ENCODE results near the gene ATXN1. TPM values are rescaled to one million over a fixed set of nuclear protein-coding genes. Genes with fewer than 3 reads are reported as not detected.

ATXN1 gene
- total and polyA plus RNA-seq, 2 experiments from 2014 or later: 4.8 to 9.1 TPM

DNA sequence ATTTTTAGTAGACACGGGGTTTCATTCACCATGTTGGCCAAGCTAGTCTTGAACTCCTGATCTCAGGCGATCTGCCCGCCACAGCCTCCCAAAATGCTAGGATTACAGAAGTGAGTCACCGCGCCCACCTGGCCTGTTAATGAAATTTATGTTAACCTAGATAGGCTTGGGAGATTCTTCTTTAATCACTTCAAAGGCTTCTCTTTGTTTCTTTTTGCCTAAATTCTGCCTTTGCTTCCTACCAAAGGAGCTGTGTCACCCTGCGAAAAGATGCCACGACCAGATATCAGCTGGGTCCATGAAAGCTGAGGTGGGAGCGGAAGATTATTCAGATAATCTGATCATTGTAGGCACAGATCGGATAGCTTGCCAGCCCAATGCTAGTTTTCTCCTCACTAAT is 447.5 kb downstream of the ATXN1 start:
- TF ChIP-seq, protein P1, sequence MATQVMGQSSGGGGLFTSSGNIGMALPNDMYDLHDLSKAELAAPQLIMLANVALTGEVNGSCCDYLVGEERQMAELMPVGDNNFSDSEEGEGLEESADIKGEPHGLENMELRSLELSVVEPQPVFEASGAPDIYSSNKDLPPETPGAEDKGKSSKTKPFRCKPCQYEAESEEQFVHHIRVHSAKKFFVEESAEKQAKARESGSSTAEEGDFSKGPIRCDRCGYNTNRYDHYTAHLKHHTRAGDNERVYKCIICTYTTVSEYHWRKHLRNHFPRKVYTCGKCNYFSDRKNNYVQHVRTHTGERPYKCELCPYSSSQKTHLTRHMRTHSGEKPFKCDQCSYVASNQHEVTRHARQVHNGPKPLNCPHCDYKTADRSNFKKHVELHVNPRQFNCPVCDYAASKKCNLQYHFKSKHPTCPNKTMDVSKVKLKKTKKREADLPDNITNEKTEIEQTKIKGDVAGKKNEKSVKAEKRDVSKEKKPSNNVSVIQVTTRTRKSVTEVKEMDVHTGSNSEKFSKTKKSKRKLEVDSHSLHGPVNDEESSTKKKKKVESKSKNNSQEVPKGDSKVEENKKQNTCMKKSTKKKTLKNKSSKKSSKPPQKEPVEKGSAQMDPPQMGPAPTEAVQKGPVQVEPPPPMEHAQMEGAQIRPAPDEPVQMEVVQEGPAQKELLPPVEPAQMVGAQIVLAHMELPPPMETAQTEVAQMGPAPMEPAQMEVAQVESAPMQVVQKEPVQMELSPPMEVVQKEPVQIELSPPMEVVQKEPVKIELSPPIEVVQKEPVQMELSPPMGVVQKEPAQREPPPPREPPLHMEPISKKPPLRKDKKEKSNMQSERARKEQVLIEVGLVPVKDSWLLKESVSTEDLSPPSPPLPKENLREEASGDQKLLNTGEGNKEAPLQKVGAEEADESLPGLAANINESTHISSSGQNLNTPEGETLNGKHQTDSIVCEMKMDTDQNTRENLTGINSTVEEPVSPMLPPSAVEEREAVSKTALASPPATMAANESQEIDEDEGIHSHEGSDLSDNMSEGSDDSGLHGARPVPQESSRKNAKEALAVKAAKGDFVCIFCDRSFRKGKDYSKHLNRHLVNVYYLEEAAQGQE (IDR thresholded peaks at IDR 0.05; ENCODE audit: unreplicated experiment): no peak
- TF ChIP-seq, protein P2, sequence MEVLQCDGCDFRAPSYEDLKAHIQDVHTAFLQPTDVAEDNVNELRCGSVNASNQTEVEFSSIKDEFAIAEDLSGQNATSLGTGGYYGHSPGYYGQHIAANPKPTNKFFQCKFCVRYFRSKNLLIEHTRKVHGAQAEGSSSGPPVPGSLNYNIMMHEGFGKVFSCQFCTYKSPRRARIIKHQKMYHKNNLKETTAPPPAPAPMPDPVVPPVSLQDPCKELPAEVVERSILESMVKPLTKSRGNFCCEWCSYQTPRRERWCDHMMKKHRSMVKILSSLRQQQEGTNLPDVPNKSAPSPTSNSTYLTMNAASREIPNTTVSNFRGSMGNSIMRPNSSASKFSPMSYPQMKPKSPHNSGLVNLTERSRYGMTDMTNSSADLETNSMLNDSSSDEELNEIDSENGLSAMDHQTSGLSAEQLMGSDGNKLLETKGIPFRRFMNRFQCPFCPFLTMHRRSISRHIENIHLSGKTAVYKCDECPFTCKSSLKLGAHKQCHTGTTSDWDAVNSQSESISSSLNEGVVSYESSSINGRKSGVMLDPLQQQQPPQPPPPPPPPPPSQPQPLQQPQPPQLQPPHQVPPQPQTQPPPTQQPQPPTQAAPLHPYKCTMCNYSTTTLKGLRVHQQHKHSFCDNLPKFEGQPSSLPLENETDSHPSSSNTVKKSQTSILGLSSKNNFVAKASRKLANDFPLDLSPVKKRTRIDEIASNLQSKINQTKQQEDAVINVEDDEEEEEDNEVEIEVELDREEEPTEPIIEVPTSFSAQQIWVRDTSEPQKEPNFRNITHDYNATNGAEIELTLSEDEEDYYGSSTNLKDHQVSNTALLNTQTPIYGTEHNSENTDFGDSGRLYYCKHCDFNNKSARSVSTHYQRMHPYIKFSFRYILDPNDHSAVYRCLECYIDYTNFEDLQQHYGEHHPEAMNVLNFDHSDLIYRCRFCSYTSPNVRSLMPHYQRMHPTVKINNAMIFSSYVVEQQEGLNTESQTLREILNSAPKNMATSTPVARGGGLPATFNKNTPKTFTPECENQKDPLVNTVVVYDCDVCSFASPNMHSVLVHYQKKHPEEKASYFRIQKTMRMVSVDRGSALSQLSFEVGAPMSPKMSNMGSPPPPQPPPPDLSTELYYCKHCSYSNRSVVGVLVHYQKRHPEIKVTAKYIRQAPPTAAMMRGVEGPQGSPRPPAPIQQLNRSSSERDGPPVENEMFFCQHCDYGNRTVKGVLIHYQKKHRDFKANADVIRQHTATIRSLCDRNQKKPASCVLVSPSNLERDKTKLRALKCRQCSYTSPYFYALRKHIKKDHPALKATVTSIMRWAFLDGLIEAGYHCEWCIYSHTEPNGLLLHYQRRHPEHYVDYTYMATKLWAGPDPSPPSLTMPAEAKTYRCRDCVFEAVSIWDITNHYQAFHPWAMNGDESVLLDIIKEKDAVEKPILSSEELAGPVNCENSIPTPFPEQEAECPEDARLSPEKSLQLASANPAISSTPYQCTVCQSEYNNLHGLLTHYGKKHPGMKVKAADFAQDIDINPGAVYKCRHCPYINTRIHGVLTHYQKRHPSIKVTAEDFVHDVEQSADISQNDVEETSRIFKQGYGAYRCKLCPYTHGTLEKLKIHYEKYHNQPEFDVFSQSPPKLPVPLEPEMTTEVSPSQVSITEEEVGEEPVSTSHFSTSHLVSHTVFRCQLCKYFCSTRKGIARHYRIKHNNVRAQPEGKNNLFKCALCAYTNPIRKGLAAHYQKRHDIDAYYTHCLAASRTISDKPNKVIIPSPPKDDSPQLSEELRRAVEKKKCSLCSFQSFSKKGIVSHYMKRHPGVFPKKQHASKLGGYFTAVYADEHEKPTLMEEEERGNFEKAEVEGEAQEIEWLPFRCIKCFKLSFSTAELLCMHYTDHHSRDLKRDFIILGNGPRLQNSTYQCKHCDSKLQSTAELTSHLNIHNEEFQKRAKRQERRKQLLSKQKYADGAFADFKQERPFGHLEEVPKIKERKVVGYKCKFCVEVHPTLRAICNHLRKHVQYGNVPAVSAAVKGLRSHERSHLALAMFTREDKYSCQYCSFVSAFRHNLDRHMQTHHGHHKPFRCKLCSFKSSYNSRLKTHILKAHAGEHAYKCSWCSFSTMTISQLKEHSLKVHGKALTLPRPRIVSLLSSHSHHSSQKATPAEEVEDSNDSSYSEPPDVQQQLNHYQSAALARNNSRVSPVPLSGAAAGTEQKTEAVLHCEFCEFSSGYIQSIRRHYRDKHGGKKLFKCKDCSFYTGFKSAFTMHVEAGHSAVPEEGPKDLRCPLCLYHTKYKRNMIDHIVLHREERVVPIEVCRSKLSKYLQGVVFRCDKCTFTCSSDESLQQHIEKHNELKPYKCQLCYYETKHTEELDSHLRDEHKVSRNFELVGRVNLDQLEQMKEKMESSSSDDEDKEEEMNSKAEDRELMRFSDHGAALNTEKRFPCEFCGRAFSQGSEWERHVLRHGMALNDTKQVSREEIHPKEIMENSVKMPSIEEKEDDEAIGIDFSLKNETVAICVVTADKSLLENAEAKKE (CRISPR knock-in tag; IDR thresholded peaks at IDR 0.05): no peak
- TF ChIP-seq NANOG (IDR thresholded peaks at IDR 0.05; ENCODE audit: borderline replicate concordance) (no peak), ZNF331 (CRISPR knock-in tag; IDR thresholded peaks at IDR 0.05; ENCODE audit: low read depth) (no peak), EZH2phosphoT487 (IDR thresholded peaks at IDR 0.05; ENCODE audit: unreplicated experiment) (no peak), ZNF114 (CRISPR knock-in tag; IDR thresholded peaks at IDR 0.05) (no peak)
- TF ChIP-seq, protein P3, sequence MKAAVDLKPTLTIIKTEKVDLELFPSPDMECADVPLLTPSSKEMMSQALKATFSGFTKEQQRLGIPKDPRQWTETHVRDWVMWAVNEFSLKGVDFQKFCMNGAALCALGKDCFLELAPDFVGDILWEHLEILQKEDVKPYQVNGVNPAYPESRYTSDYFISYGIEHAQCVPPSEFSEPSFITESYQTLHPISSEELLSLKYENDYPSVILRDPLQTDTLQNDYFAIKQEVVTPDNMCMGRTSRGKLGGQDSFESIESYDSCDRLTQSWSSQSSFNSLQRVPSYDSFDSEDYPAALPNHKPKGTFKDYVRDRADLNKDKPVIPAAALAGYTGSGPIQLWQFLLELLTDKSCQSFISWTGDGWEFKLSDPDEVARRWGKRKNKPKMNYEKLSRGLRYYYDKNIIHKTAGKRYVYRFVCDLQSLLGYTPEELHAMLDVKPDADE (IDR thresholded peaks at IDR 0.05): no peak
- TF ChIP-seq, protein P4, sequence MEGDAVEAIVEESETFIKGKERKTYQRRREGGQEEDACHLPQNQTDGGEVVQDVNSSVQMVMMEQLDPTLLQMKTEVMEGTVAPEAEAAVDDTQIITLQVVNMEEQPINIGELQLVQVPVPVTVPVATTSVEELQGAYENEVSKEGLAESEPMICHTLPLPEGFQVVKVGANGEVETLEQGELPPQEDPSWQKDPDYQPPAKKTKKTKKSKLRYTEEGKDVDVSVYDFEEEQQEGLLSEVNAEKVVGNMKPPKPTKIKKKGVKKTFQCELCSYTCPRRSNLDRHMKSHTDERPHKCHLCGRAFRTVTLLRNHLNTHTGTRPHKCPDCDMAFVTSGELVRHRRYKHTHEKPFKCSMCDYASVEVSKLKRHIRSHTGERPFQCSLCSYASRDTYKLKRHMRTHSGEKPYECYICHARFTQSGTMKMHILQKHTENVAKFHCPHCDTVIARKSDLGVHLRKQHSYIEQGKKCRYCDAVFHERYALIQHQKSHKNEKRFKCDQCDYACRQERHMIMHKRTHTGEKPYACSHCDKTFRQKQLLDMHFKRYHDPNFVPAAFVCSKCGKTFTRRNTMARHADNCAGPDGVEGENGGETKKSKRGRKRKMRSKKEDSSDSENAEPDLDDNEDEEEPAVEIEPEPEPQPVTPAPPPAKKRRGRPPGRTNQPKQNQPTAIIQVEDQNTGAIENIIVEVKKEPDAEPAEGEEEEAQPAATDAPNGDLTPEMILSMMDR (conservative IDR thresholded peaks at IDR 0.05; ENCODE audit: low read depth in 2 of 2): no peak
- no peak overlapping the region for H3K4me3 ChIP-seq
- H3K27ac ChIP-seq (ENCODE audit: low read depth): no peak overlapping the region
- H3K36me3 ChIP-seq (ENCODE audit: insufficient read depth): no peaks in the 10 kb centered on the region
- no peaks in the 10 kb centered on the region for H3K9me2 ChIP-seq (ENCODE audit: insufficient read depth)
- Mint-ChIP-seq H3K4me1 (peaks cover 3% of the 10 kb centered on the region; the same call in 1 of the 3 replicates), H3K9me3 (no peaks in the 10 kb centered on the region), H3K27ac (no peak overlapping the region), H3K27me3 (ENCODE audit: insufficient read depth, low read depth, poor library complexity) (no peaks in the 10 kb centered on the region), H3K36me3 (ENCODE audit: low read depth) (no peaks in the 10 kb centered on the region), H3K4me3 (no peak overlapping the region)
- no peaks in the 10 kb centered on the region for H3F3A ChIP-seq (replicated peaks; ENCODE audit: low read depth)
- H4K20me1 ChIP-seq (replicated peaks; ENCODE audit: insufficient read depth): no peaks in the 10 kb centered on the region
- no peak overlapping the region for H3K4me2 ChIP-seq
- DNase-seq (ENCODE audit: low spot score): no peak
- no peak for ATAC-seq
- H3K4me1 ChIP-seq (ENCODE audit: insufficient read depth): no peaks in the 10 kb centered on the region
- no peak overlapping the region for H2AFZ ChIP-seq
- H3K27me3 ChIP-seq (ENCODE audit: insufficient read depth): no peaks in the 10 kb centered on the region
- no peaks in the 10 kb centered on the region for H3K79me2 ChIP-seq (replicated peaks; ENCODE audit: insufficient read depth)

Data from GM23338 (cell line).